Fibroblast of mammary gland (primary cell): ENCODE measurements around the gene TRANK1.

ENCODE experiments used
- DNase-seq: peaks from one replicate; pipeline ENCODE4 v3.0.0-alpha.2; 2010; ENCODE audit warnings: low read depth
- H3K4me3 ChIP-seq: 2 replicates; pipeline ENCODE4 v1.5.1; 2011; ENCODE audit warnings: low read depth, mild to moderate bottlenecking, low read length, moderate library complexity; ENCODE audit not compliant: control insufficient read depth
- TF ChIP-seq, protein P1 (sequence below): conservative IDR thresholded peaks from 2 replicates; pipeline ENCODE4 v1.5.1; 2011; ENCODE audit warnings: low read depth, low read length, inconsistent platforms; ENCODE audit not compliant: control insufficient read depth, insufficient read depth

TRANK1 gene

DNA sequence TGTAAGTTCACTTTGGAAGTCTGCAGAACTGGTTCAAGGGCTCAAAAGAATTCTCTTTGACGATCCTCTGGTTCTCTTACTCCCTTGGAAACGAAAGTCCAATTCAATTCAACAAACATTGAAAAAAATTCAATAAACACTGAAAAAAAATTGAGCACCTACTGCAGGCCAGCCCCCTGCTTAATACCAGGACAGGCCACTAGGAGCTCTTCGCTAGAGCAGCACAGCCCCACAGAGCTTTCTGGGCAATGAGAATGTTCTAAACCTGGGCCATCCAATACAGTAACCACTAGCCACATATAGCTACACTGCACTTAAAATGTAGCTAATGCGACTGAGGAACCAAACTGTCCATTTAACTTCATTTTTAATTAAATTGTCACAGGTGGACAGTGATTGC, 130.1 kb downstream of the TRANK1 start:
- no peak for DNase-seq
- TF ChIP-seq, protein P1, sequence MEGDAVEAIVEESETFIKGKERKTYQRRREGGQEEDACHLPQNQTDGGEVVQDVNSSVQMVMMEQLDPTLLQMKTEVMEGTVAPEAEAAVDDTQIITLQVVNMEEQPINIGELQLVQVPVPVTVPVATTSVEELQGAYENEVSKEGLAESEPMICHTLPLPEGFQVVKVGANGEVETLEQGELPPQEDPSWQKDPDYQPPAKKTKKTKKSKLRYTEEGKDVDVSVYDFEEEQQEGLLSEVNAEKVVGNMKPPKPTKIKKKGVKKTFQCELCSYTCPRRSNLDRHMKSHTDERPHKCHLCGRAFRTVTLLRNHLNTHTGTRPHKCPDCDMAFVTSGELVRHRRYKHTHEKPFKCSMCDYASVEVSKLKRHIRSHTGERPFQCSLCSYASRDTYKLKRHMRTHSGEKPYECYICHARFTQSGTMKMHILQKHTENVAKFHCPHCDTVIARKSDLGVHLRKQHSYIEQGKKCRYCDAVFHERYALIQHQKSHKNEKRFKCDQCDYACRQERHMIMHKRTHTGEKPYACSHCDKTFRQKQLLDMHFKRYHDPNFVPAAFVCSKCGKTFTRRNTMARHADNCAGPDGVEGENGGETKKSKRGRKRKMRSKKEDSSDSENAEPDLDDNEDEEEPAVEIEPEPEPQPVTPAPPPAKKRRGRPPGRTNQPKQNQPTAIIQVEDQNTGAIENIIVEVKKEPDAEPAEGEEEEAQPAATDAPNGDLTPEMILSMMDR = peak; percentile 26
- no peak overlapping the region for H3K4me3 ChIP-seq

DNA sequence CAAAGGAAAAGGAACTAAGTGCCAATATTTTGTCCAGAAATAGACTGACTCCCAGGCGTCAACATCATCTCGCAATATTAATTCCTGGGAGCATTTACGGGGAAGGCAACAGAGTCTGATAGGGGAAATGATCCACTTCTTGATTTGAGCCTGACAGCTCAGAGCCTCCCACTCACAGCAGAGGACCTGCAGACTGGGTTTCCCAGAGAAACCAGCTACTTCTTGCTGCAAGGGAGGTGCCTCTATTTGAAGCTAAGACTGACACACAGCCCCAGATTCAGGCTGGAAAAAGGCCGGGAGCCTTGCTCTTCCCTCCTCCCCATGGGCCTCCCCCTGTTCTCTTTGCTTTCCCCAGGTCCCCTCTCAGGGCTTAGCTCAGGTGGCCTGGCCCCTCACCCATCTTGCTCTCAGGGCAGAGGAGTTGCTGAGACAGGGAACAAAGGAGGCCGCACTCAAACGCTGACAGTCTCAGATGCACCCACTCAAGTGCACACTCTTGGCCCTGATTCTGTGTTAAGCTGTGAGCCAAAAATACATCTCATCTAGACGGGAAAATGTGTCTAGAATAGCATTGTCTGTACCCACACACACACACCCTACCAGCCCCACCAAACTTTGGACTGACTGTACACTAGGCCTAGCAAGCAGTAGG, 130.7 kb downstream of the TRANK1 start:
- TF ChIP-seq, protein P1 = no peak
- DNase-seq = no peak
- H3K4me3 ChIP-seq = no peak overlapping the region

DNA sequence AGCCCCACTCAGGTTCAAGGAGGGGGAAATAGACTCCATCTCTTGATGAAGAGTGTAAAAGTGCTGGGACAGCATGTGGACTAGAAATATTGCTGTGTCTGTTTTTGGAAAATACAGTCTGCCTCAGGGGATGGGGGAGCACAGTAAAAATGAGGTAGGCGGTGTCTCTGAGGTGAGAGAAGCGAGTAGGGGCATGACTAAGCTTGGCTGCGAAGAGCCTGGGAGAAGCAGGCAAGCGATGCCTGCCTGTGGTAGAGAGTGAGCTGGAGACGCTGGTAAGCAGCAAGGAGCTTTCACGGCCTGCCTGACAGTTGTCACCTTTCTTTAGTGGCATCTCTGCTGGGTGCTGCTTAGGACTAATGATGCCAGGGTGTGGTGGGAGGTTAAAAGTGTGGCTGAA, 131.5 kb downstream of the TRANK1 start:
- no peak for DNase-seq
- TF ChIP-seq, protein P1 = no peak
- no peak overlapping the region for H3K4me3 ChIP-seq

DNA sequence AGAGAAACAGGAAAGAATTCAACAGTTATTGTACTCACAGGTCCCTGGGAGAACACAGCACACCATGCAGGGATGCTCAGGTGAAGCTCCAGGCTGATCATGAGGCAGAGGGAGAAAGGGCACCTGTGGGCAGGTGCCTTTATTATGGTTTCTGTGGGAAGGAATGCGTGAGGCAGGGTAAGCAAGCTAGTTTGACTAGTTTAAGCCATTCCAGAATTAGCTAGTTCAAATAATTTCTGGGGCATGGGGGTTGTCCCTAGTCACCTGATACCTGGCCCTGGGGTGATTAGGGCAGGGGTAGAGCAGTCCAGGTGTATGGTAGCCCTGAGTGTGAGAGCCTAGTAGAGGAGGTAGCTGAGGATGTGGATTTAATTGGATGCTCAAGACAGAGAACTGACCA, 132.6 kb downstream of the TRANK1 start:
- TF ChIP-seq, protein P1 = no peak

DNA sequence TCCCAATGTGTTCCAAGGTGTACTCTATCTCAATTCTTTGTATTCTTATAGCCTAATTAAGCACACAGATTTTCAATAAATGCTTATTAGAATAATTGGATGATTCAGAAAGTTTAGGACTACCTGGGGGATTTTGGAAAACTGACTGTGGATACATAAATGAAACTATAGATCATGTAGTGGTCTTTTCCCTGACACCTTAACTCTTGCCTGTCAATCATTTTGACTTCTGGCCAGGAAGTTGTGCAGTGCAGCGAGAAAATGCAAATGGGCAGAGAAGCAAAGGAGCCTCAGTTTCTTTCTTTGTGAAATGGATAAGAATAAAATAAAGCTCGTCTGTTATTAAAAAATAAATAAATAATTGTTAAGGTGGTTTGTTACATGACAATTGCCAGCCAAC, 133.1 kb downstream of the TRANK1 start:
- DNase-seq = no peak
- TF ChIP-seq, protein P1 = no peak
- no peak overlapping the region for H3K4me3 ChIP-seq

More for the DNA sequence above, 132.6 kb downstream of the TRANK1 start:
- H3K4me3 ChIP-seq = no peak overlapping the region
- no peak for DNase-seq

DNA sequence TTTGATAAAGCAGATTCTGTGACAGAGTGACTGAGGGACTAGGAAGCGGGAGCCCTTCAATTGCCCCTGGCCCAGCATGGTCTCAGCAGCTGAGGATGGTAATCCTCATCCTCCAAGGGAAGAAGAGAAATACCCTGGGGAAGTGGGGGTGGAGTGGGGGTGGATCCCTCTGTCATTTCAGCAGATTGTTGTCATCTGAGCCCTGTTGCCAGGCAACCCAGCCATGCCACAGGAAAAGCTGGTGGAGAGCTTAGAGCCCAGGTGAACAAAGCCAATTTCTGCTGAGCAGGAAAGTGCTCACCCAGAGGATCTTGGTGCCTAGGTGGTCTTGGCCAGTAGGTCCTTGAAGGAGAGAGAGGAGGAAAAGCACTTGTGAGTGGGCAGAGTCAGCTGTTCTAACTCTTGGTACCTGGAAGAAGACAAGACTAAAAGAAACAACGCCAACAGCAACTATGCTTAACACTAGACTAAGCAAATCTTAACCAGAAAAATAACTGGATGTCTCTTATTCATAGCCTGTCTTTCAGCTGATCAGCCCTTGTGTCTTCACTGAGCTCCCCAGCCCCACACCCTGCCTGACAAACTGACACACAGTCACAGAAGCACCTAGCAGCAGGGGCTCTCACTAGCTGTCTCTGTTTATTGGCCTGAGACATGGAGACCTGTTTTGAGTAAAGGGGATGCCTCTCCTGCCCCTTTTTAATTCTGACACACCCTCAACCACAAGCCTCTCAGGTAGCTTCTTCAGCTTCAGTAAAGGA, 140.4 kb downstream of the TRANK1 start:
- H3K4me3 ChIP-seq = no peak overlapping the region
- no peak for DNase-seq
- TF ChIP-seq, protein P1 = no peak
